ENCODE data around the gene CTSV. TPM values are rescaled to one million over a fixed set of nuclear protein-coding genes. Genes with fewer than 3 reads are reported as not detected.
"Not testable (repeated sequence)": the region's sequence is repeated elsewhere in the genome, so short reads cannot be mapped to it uniquely, and the experiment has no call there.

The CTSV gene
- polyA plus RNA-seq, 3 donors: 29.8 to 39.4 (median 30.7) TPM

DNA sequence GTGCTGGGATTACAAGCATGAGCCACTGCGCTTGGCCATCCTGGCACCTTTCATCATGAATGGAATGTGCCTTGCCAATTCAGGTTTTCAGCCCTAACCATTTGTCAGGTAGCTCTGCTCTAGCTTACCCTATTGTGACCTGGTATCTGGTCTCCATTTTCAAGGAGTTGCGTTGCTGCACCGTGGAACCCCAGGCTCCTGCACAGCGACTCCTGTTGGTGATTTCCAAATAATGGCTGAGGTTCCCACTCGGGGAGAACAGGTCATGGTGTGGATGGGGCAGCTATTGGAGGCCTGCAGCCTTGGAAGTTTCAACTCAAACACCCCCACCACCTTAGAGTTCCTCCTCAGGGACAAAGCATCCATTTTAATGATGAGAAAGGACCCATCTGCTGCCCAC lies 18.7 kb upstream of the CTSV start:
- no peak for DNase-seq (ENCODE audit: extremely low read depth in 1 of 11, low read depth in 9 of 11, low spot score in 4 of 11)

DNA sequence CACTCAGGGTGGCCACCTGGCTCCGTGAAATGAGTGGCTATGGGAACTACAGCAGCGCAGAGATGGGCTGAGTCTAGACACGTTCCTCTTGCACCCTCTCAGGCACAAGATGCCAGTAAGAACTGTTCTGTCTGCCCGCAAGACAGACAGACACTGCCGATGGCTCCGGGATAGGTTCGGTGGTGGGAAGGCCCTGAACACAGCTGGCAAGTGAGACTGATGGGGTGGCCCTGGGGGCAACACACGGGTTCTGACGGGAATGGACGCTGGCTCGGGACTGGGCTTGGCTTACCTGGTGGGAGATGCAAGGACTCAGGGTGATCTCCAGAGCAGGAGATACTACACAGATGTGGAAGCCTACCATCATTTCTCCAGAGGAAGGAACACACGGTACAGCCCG lies 16.9 kb upstream of the CTSV start:
- not testable (repeated sequence) for DNase-seq (ENCODE audit: extremely low read depth in 1 of 11, low read depth in 9 of 11, low spot score in 4 of 11)

DNA sequence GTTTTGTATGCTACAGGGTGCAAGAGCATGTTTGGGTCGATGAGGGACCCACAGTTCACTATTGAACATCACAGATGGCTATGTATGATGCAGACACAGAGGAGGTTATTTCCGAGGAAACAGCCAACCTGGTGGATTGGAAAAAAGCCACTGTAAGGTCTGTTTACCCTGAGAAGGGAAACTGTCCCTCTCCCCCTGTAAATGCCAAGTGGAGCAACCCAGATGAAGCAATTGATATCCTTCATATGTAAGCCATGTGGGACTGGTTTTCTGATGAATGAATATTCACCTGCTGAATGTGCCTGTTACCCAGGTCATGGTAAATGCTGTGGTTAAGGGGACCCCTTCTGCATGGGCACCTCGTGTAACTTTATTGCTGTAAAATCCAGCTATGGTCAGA lies 14.8 kb upstream of the CTSV start:
- DNase-seq (ENCODE audit: extremely low read depth in 1 of 11, low read depth in 9 of 11, low spot score in 4 of 11): no peak

DNA sequence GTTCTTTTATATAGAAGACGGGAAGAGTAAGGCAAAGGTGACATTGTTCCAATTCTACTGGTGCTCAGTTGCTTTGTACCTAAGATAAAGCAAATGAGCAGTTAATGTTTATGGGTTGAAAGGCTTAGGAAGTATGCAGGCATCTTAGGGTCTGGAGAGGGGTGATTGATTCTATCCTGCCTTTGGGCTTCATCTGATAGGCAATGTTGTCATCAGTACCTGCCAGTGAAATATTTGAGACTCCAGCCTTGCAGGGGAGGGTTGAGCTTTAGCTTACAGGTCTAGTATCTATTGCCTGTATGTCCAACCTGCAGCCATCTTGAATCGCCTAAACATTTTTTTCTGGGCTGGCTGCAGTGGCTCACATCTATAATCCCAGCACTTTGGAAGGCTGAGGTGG lies 13.8 kb upstream of the CTSV start:
- no peak for DNase-seq (ENCODE audit: extremely low read depth in 1 of 11, low read depth in 9 of 11, low spot score in 4 of 11)

DNA sequence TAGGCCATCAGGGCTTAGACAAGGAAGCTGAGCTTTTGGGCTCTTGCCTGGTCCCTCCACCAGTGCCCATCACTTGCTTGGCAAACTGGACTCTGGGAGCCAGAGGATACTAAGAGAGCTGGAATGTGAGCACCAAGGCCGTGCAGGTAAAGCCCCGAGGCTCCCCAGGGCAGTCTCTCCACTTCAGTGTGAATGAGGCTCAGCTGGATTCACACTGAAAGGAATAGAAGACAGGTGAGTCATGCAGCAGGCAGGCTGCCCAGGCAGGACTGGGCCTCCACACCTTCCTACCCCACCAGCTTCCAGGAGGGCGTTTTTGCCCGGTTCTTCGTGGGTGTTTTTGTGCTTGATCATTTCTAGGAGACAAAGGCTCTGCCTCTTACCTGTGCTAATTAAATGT lies 7.3 kb upstream of the CTSV start:
- DNase-seq (ENCODE audit: extremely low read depth in 1 of 11, low read depth in 9 of 11, low spot score in 4 of 11): no peak

DNA sequence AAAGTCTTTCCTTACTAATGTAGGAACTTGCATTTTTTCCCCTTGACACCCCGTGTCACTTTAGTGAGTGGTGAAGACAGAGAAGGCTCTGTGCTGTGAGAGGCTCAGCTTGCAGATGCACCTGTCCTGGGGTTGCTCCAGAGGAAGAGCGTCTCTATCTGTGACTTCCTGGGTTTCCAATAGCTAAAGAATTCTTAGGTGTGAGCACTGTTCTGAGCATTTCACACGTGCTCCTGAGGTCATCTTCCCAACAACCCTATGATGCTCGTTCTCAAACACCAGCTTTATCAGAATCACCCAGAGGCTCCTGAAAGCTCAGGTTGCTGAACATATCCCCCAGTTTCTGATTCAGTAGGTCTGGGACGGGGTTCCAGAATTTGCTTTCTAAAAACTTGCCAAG lies 6.4 kb upstream of the CTSV start:
- no peak for DNase-seq (ENCODE audit: extremely low read depth in 1 of 11, low read depth in 9 of 11, low spot score in 4 of 11)

DNA sequence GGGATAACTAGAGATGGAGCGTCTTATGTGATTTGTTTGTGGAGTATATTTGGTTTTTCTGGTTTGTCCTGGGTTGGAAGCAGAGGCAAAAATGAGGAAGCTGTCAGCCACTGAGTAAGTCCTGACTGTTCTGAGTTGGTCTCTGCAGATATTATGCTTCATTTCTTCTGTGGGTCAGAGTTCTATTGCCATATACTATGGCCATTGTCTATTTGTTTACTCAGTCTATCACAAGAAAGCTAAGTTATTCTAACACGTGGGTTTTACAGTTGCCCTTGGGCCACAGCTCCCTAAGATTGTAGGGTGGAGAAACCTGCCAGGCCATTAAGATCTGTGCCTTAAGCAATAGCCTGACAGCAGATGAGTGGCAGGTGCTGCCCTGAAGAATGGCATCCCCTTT lies 3.0 kb upstream of the CTSV start:
- no peak for DNase-seq (ENCODE audit: extremely low read depth in 1 of 11, low read depth in 9 of 11, low spot score in 4 of 11)

DNA sequence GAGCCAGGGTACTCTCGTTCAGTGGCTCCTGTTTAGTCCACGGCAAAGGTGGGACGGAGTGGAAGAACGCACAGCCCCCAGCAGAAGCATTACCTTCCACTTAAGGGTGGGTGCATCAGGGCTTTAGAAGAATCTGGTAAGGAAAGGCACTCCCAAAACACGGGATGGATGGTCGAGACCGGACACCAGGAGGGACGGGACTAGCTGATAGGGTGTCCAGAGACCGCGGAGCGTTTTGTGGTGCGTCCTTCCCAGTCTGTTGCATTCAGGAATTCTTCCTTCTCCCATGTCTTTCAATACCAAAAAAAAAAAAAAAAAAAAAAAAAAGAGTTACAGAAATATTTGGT lies 545 bp upstream of the CTSV start:
- DNase-seq (ENCODE audit: extremely low read depth in 1 of 11, low read depth in 9 of 11, low spot score in 4 of 11): peak in 7 of 11 donors; percentile 6 to 40 (median 20)

DNA sequence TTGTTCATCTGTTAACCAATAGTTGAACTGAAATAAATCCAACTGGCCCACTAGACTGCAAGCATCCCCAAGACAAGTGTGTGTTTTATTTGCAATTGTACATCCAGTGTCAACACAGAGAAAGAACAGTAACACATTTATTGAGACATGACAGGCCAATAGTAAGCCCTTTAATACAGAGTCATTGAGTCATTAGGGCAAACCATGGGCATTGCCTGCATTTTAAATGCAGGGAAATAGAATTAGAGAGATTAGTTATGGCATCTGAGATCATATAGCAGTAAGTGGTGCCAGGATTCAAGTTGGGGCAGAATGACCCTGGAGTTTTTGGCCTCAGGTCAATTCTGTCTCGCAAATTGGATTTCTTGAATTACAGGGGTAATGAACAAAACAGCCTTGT lies 15.4 kb downstream of the CTSV start:
- DNase-seq (ENCODE audit: extremely low read depth in 1 of 11, low read depth in 9 of 11, low spot score in 4 of 11): not testable (repeated sequence)

DNA sequence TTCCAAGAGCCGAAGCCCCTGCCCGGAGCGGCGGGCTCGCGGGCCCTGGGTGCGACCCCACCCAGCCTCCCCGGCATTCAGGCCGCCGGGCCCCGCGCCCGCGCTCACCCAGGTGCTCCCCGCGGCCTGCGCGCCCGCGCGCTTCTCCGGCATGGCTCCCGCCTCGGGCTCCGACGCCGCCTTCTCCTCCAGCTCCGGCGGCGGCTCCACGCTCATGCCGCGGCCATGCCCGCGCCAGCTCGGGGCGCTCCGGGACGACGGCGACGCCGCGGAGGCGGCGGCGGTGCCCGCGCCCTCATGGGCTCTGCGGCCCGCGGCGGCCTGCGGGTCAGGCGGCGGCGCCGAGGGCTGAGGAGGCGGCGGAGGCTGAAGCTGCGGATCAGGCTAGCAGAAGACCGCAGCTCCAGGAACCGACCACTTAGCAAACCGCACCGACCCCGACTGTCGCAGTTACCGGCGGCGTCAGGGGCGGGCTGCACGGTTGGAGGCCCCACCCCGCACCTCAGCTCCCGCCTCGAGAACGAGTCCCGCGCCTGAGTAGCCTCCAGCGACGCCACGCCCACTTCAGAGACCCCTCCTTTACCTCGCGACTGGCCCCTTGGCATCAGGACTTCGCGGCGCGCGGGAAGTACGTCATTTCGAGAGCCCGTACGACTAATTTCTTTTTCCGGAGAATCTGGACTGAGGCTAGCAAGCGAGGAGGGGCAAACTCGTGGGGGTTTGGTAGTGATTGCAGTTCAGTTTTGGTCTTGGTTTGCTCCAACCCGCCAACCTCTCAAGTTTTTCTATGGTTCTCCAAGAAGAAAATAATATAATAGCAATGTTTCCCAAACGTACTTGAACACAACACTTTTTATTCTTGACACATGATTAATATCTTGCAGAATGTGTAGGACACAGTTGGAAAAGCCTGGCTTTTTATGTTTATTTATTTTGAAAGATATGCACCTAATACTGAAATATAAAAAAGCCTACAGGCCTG lies 25.5 kb downstream of the CTSV start:
- peak in 9 of 11 donors; percentile 27 to 63 (median 50) for DNase-seq (ENCODE audit: extremely low read depth in 1 of 11, low read depth in 9 of 11, low spot score in 4 of 11)

DNA sequence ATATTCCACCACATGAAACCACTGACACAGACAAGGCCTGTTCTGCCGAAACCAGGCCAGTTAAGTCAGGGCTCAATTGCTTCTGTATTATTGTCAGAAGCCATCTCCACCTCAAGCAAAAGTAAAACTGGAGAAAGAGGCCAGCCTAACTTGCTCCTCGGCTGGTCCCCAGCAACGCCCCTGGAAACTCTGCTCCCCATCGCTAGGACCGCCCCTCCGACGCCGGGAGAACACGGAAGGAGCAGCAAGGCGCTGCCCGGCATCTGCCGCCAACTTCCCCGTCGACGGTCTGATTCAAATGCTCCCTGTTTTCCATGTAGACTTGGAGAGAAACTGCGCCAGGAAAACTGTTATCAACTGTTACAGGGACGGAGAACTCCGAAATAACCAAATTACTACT lies 26.3 kb downstream of the CTSV start:
- DNase-seq (ENCODE audit: extremely low read depth in 1 of 11, low read depth in 9 of 11, low spot score in 4 of 11): peak in 1 of 11 donors; percentile 1

DNA sequence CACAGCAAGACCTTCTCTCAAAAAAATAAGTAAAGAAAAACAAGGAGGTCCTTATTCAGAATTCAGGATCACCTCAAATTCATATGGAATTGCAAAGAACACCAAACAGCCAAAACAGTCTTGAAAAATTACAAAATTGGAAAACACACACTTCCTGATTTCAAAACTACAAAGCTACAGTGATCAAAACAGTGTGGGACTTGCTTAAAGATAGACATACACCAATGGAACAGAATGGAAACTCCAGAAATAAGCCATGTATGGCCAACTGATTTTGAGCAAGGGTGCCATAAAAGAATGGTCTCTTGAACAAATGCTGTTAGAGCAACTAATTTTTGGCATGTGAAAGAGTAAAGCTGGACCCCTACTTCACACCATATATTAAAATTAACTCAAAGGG lies 36.7 kb downstream of the CTSV start:
- DNase-seq (ENCODE audit: extremely low read depth in 1 of 11, low read depth in 9 of 11, low spot score in 4 of 11): not testable (repeated sequence)

DNA sequence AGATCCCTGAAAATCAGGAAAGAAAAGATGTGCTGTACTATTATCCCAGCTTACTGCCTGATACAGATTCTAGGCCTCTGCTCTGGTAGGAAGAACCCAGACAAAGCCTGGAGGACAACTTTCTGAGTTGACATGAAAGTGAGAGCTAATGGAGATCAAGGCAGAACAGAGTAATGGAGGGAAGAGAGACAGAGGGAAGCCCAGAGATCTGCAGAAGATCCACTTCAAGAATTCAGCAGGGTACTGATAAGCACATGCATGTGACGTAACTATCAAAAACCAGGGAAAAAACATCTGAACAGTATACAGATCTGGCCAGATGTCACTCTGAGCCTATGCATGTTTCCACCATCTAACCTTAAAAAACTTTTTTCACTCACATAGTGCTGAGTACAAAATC lies 37.6 kb downstream of the CTSV start:
- not testable (repeated sequence) for DNase-seq (ENCODE audit: extremely low read depth in 1 of 11, low read depth in 9 of 11, low spot score in 4 of 11)

DNA sequence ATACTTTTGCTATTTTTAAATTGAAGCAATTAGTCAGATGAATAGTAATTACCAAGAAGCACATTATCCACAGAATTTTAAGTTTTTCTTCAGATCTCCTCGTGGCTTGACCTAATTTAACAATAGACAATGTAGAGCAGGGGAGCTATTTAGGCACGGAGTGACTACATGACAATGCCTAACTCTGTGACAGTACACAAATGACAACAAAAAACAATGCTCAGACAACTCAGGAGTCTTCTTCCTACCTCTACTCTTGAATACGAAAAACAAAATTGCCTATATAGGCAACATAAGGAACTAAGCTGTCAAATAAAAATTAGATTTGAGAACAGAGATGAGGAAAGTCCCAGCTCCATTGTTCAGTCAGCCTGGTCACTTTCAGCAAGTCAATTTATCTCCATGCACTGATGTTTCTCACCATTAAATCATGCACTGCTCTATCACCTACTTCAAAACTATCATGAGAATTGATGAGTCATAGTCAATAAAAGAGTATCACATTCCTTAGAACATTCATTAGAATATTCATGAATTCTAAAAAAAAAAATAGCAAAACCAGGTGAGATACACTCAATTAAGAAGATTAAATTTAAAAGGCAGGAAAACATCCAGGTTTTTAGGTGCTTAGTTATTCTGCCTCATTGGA lies 38.7 kb downstream of the CTSV start:
- not testable (repeated sequence) for DNase-seq (ENCODE audit: extremely low read depth in 1 of 11, low read depth in 9 of 11, low spot score in 4 of 11)

DNA sequence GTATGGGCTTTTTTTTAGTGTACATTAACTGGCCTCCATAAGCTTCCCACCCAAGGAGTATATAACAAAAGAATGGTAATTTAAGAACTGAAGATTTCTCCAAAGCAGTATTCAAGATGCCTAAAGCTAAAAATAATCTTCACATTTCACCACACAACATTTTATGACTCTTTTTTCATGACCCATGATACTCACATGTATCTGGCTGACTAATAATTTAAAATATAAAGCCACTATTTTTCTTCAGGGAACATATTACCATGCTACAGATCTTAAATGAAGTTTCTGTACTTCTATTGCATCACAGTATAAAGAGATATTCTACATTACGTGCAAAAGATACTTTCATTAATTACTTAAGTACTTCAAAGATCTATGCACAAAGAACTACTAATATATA lies 39.2 kb downstream of the CTSV start:
- not testable (repeated sequence) for DNase-seq (ENCODE audit: extremely low read depth in 1 of 11, low read depth in 9 of 11, low spot score in 4 of 11)

DNA sequence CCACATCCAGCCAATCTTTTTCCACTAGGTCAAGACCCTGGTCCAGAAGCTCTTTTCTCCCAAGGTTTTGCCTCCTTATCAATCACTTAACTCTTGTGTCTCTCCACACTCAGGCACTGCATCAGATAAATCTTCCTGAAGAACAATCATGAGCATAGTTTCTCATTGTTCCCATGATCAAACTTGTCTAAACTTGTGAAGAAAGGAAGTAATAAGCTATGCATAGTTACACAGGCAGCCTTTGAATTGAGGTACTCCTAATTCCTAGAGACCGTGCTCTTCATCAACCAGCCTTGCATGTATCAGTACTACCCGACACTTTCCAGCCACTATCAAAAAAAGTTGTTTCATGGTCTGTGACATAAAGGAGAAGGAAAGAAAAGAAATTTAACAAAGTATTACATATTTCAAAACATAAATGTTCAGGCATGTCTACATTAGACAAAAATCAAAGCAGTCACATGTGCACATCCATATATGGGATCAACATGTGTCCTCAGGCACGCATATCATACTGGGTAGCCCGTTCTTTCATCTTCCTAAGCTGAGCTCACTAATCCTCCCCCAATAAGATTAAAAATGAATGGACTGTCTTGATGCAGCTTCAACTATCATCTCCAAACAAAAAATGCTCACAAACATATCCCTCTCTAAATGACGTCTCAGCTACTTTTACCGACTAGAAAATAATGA lies 41.8 kb downstream of the CTSV start:
- not testable (repeated sequence) for DNase-seq (ENCODE audit: extremely low read depth in 1 of 11, low read depth in 9 of 11, low spot score in 4 of 11)

DNA sequence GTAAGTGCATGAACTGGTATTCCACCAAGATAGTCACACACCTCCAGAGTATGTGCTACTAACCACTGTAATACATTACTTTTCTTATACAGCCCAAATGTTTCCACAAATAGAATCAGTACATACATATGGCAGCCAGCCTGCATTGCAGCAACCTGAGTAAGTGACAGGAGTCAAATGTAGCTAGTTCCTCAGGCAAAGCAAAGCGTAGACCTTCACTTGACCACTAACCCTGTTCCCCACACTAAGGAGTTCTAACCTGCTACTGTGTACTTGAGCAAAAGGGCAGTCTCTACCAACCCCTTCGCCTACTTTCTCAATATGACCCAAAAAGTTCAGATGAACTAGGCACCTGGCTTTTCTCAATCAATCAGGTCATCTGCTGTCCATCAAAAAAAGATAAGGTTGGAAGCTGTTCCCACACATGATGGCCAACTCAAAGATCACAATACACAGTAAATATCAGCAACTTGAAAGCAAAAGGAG lies 44.4 kb downstream of the CTSV start:
- DNase-seq (ENCODE audit: extremely low read depth in 1 of 11, low read depth in 9 of 11, low spot score in 4 of 11): not testable (repeated sequence)

DNA sequence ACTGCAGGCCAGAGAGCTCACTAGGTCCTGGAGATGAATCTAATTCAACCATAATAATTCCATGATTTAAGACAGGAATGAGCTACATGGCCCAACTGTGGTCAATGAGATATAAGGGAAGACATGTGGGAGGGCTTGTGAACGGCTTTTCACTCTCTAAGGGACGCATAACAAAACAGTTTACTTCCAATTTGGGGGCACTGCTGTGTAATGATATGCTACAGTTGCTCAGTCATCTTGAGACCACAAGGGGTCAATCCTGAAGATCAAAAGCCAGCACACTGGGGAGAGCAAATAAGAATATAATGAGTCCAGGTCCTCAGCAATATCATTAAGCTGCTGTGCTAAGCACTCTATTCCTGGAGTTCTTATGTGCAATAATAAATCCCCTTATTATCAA lies 46.6 kb downstream of the CTSV start:
- DNase-seq (ENCODE audit: extremely low read depth in 1 of 11, low read depth in 9 of 11, low spot score in 4 of 11): not testable (repeated sequence)

DNA sequence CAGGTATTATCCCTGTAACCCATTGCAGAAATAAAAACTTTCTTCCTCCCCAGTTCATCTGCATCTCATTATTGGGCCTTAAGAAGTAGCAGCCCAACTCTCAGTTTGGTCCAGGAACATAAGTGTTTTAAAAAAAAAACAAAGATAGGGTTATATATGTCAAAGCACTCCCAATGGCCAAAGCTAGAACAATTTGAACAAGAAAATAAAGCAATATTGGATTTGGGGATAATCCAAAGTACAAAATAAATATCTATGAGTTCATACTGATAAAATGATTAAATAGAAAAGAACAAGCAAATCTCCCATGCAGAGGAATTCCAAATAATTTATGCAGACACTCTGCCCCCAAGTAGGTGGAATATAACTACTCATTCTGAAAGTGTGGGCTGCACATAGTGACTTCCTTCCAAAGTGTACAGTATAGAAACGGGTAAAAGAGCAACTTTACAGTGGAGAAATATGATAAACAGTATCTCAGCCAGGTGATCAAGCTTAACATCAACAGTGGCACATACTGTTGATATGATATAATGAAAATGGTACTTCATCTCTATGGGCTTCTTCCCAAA lies 49.1 kb downstream of the CTSV start:
- not testable (repeated sequence) for DNase-seq (ENCODE audit: extremely low read depth in 1 of 11, low read depth in 9 of 11, low spot score in 4 of 11)

Measured in renal cortex interstitium (tissue), 11 donors.